Stimulated activated naive CD8-positive, alpha-beta T cell treated with anti-CD3 and anti-CD28 coated beads, Interleukin-15, Interleukin-2, amounts not matched to agents 100 ng/mL and 50 ng/mL, for 24 hours (primary cell): ENCODE measurements around the gene C10orf105.

Experiments used
- H3K27ac Mint-ChIP-seq: one replicate; pipeline ENCODE4 v1.8.0; 2021; ENCODE audit warnings: mild to moderate bottlenecking, mixed read lengths
- H3K27me3 Mint-ChIP-seq: one replicate; pipeline ENCODE4 v1.8.0; 2021; ENCODE audit warnings: mixed read lengths
- H3K36me3 Mint-ChIP-seq: one replicate; pipeline ENCODE4 v1.8.0; 2021; ENCODE audit warnings: low read depth, mixed read lengths
- H3K4me1 Mint-ChIP-seq: one replicate; pipeline ENCODE4 v1.8.0; 2021; ENCODE audit warnings: low read depth, mixed read lengths
- H3K4me3 Mint-ChIP-seq: one replicate; pipeline ENCODE4 v1.8.0; 2021; ENCODE audit warnings: mild to moderate bottlenecking, mixed read lengths
- H3K9me3 Mint-ChIP-seq: one replicate; pipeline ENCODE4 v1.8.0; 2021; ENCODE audit warnings: mixed read lengths

C10orf105 gene

DNA sequence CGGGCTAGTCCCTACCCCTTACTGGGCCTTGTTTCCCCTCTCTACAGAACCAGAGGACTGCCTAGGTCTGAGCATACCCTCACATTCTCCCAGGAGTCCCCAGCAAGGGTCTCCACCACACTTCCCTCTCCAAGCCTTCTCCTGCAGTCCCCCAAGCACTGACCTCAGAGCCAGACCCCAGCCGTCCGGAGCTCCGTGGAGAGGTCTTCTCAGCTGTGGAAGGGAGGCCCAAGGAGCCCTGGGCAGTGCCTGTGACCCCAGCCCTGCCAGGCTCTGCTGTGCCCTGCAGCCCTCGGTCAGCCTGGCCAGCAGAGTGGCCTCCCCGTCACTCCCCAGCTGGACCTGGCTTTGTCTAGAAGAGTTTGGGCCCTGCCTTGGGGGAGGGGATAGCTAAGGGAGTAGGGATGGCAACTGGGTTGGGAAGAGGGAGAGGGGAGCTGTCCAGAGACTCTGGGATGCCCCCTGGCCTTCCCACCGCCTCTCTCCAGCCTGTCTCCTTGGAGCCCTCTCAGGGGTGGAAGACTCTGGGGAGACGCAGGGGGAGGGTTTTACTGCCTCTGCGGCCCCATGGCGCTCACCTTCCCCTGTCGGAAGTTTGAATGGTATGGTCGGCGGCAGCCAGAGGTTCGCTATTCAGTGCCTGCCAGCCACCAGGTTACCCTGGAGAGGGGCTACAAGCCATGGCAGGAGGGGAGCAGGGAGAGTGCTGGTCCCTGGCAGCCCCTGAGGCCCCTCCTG lies at the start of gene C10orf105:
TSS of gene C10orf105 (minus strand) at position 315 of the 738 bp plus-strand sequence. CDS start 3,441 bp downstream, outside the sequence.
- H3K27me3 Mint-ChIP-seq: no peaks in the 10 kb centered on the region
- H3K9me3 Mint-ChIP-seq: no peaks in the 10 kb centered on the region
- no peaks in the 10 kb centered on the region for H3K36me3 Mint-ChIP-seq
- no peak within 1 kb of the TSS for H3K4me3 Mint-ChIP-seq
- no peak within 1 kb of the TSS for H3K27ac Mint-ChIP-seq
- peaks cover 54% of the 10 kb centered on the region for H3K4me1 Mint-ChIP-seq

DNA sequence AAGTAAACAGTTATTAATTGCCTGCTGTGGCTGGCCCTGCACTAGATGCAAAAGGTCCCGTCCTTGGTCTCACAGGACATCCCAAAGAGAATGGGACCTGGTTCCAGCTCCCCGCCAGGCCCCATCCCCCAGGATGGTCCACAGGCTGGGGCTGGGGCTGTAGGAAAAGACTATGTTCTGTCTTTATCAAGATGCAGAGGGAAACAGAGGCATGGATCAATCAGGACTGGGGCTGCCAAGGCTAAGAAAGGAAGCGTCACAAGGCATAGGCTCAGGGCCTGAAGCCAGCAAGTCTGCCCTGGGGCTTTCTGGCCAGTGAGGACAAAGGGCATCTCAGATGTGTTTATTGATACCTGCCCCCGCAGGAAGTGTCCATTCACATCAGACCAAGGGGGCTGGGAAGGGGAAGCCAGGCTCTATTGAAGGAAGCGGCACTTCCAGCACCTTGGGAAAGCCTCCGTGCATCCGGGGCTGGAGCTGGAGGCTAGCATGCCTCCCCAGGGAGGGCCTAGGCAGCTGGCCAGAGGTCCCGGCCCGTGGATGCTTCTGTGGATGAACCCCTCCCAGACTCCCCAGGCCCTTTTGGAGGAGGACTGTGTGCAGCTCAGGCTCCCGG lies 48.0 kb upstream of the C10orf105 start:
- peak overlapping the region; percentile 83 for H3K4me3 Mint-ChIP-seq
- H3K36me3 Mint-ChIP-seq: peaks cover 66% of the 10 kb centered on the region

DNA sequence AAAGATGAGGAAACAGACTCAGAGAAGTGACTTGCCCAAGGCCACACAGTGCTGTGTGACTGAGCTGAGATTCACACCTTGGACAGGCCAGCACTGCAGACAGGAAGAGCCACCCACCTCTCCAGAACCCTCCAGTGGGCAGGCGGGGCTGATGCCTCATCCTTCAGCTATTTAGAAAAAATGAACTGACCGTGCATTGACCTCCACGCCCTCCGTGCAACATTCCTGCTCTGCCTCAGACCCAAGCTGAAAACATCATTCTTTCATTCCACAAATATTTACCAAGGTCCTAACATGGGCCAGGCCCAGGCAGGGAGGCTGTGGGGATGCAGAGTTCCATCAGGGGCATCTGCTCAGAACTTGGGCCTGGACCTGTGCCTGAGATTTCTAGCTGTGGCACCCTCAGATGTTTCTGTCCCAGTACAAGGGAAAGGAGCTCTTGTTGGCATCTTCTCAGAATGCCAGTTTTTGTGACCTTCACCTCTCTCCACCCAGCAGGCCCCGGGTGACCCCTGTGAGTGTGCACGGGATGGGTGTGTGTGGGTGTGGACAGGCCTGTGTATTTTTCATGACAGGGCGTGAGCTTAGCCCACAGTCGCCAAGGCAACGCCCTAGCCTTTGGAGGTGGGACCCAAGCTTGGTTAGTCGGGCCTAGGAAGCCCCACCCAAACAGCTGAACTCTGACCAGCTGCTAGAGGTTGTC lies 47.3 kb upstream of the C10orf105 start:
- peaks cover 96% of the 10 kb centered on the region for H3K4me1 Mint-ChIP-seq
- peak overlapping the region; percentile 93 for H3K27ac Mint-ChIP-seq
- peaks cover 69% of the 10 kb centered on the region for H3K36me3 Mint-ChIP-seq
- H3K4me3 Mint-ChIP-seq: peak overlapping the region; percentile 74
- no peaks in the 10 kb centered on the region for H3K9me3 Mint-ChIP-seq
- no peaks in the 10 kb centered on the region for H3K27me3 Mint-ChIP-seq

More for the DNA sequence above, 48.0 kb upstream of the C10orf105 start:
- Mint-ChIP-seq H3K27ac (peak overlapping the region; percentile 94), H3K27me3 (no peaks in the 10 kb centered on the region), H3K9me3 (no peaks in the 10 kb centered on the region), H3K4me1 (peaks cover 95% of the 10 kb centered on the region)

- peaks cover 69% of the 10 kb centered on the region for H3K36me3 Mint-ChIP-seq
- no peaks in the 10 kb centered on the region for H3K27me3 Mint-ChIP-seq
- no peaks in the 10 kb centered on the region for H3K9me3 Mint-ChIP-seq
- H3K27ac Mint-ChIP-seq: peak overlapping the region; percentile 93
- peaks cover 96% of the 10 kb centered on the region for H3K4me1 Mint-ChIP-seq
- peak overlapping the region; percentile 37 for H3K4me3 Mint-ChIP-seq
Observed at GRCh38 chr10:71765906-71766716, 46.5 kb upstream of the C10orf105 start.

GRCh38 chr10:71765176-71765904 lies 45.8 kb upstream of the C10orf105 start:
- H3K27ac Mint-ChIP-seq: peak overlapping the region; percentile 89
- peak overlapping the region; percentile 37 for H3K4me3 Mint-ChIP-seq
- no peaks in the 10 kb centered on the region for H3K27me3 Mint-ChIP-seq
- H3K36me3 Mint-ChIP-seq: peaks cover 71% of the 10 kb centered on the region
- H3K4me1 Mint-ChIP-seq: peaks cover 96% of the 10 kb centered on the region
- H3K9me3 Mint-ChIP-seq: no peaks in the 10 kb centered on the region

GRCh38 chr10:71763352-71764127 lies 44.0 kb upstream of the C10orf105 start:
- no peaks in the 10 kb centered on the region for H3K9me3 Mint-ChIP-seq
- peaks cover 69% of the 10 kb centered on the region for H3K36me3 Mint-ChIP-seq
- peak overlapping the region; percentile 82 for H3K27ac Mint-ChIP-seq
- H3K4me3 Mint-ChIP-seq: no peak overlapping the region
- peaks cover 94% of the 10 kb centered on the region for H3K4me1 Mint-ChIP-seq
- H3K27me3 Mint-ChIP-seq: no peaks in the 10 kb centered on the region

DNA sequence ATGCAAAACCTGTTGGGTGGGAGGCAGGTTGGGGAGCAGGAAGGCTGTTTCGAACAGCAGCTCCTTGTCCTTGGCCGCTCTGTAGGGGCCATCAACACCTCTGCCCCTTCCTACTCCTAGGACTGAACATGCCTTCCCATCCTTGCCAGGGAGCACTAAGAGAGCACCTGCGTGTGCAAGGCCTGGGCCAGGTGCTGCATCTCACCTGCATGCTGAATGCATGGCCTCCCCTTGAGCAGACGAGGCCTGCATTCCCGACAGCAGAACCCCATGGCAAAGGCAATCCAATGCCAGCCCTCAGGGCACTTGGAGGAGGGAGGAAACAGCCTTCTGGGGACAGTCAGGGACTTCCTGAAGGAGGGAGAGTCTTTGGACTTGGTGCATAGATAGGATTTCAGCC lies 42.7 kb upstream of the C10orf105 start:
- Mint-ChIP-seq H3K9me3 (no peaks in the 10 kb centered on the region), H3K36me3 (peaks cover 67% of the 10 kb centered on the region), H3K27ac (peak overlapping the region; percentile 63), H3K4me3 (no peak overlapping the region), H3K4me1 (peaks cover 94% of the 10 kb centered on the region), H3K27me3 (no peaks in the 10 kb centered on the region)

GRCh38 chr10:71761541-71762113 lies 42.0 kb upstream of the C10orf105 start:
- peaks cover 65% of the 10 kb centered on the region for H3K36me3 Mint-ChIP-seq
- no peak overlapping the region for H3K4me3 Mint-ChIP-seq
- H3K27ac Mint-ChIP-seq: peak overlapping the region; percentile 68
- H3K4me1 Mint-ChIP-seq: peaks cover 94% of the 10 kb centered on the region
- no peaks in the 10 kb centered on the region for H3K27me3 Mint-ChIP-seq
- no peaks in the 10 kb centered on the region for H3K9me3 Mint-ChIP-seq

GRCh38 chr10:71761105-71761511 lies 41.5 kb upstream of the C10orf105 start:
- Mint-ChIP-seq H3K36me3 (peaks cover 67% of the 10 kb centered on the region), H3K27me3 (no peaks in the 10 kb centered on the region), H3K9me3 (no peaks in the 10 kb centered on the region), H3K27ac (peak overlapping the region; percentile 68), H3K4me1 (peaks cover 94% of the 10 kb centered on the region), H3K4me3 (no peak overlapping the region)

DNA sequence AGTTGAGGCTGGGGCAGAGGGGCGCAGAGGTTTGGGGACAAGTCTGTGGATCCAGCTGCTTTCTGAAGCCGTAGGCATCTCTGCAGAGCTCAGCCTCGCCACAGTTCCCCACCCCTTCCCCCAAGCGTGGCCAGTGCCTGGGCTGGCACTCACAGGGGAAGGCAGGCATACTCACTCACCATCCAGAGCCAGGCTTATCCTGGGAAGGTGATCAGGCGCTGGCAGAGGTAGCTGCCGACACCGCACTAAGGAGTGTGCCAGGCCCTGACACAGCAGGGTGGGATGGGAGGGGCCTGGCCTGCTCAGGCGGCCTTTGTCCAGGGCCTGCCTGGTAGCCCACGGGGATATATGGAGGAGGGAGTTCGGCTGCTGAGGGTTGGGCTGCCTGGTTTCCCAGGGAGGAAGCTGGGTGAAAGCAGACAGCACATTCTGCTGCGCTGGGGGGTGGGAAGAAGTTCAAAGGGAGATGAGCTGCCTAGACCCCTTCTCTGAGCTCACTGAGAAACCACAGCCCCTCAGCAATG lies 37.9 kb upstream of the C10orf105 start:
- Mint-ChIP-seq H3K27me3 (no peaks in the 10 kb centered on the region), H3K9me3 (no peaks in the 10 kb centered on the region), H3K27ac (peak overlapping the region; percentile 86), H3K4me1 (peaks cover 94% of the 10 kb centered on the region), H3K36me3 (peaks cover 76% of the 10 kb centered on the region), H3K4me3 (peak overlapping the region; percentile 60)

DNA sequence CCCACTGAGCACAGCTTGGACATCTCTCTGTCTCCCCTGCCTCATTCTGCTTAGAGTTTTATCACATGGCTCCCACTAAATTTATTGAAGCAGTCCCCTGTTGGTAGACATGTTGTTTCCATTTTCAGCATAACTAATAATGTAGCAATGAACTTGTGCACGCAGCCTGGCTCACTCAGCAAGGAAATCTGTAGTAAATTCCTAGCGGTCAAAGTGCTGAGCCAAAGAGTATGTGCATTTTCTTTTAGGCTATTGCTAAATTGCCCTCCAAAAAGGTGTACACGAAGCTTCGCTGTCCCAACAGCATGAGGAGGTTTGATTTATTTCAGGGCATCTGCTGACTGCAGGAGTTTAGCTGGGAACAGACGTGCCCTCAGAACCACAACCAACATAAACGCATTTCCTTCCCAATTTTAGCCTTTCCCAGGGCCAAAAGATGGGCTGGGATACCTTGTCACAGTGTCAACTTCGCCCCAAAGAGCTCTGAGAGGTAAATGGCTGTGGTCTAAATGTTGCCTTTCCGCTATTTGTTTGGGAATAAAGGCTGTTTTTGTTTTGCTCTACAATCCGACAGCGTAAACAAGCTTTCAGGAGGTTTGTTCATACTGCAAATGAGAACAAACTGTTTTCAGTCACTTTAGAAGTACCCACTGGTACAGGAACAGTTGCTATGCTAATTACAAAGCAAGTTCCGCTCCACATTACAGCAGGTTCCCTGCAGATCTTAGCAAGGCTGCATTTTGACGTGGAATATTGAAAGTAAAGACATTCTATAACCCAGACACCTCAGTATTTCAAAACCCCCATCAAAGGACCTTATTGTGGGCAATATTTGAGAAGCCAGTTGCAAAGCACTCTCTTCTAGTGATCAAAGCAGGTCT lies 37.0 kb upstream of the C10orf105 start:
- Mint-ChIP-seq H3K4me3 (peak overlapping the region; percentile 60), H3K27ac (peak overlapping the region; percentile 86), H3K4me1 (peaks cover 94% of the 10 kb centered on the region), H3K9me3 (no peaks in the 10 kb centered on the region), H3K36me3 (peaks cover 75% of the 10 kb centered on the region), H3K27me3 (no peaks in the 10 kb centered on the region)

GRCh38 chr10:71755179-71755879 lies 35.8 kb upstream of the C10orf105 start:
- H3K9me3 Mint-ChIP-seq: no peaks in the 10 kb centered on the region
- no peak overlapping the region for H3K27ac Mint-ChIP-seq
- no peak overlapping the region for H3K4me3 Mint-ChIP-seq
- peaks cover 92% of the 10 kb centered on the region for H3K4me1 Mint-ChIP-seq
- H3K36me3 Mint-ChIP-seq: peaks cover 72% of the 10 kb centered on the region
- no peaks in the 10 kb centered on the region for H3K27me3 Mint-ChIP-seq
